HL-60/S4 (cell line): ENCODE data around the gene CDX2.
"Not testable (repeated sequence)": the region's sequence is repeated elsewhere in the genome, so short reads cannot be mapped to it uniquely, and the experiment has no call there.

ENCODE experiments used
- in situ Hi-C: fragments of 300-500 bp; cut with MboI; formaldehyde crosslinking; loops from 2 replicates; pipeline ENCODE4 v1.14.3; 2022; ENCODE audit warnings: low sequenced_read_pairs

The CDX2 gene, protein sequence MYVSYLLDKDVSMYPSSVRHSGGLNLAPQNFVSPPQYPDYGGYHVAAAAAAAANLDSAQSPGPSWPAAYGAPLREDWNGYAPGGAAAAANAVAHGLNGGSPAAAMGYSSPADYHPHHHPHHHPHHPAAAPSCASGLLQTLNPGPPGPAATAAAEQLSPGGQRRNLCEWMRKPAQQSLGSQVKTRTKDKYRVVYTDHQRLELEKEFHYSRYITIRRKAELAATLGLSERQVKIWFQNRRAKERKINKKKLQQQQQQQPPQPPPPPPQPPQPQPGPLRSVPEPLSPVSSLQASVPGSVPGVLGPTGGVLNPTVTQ

DNA sequence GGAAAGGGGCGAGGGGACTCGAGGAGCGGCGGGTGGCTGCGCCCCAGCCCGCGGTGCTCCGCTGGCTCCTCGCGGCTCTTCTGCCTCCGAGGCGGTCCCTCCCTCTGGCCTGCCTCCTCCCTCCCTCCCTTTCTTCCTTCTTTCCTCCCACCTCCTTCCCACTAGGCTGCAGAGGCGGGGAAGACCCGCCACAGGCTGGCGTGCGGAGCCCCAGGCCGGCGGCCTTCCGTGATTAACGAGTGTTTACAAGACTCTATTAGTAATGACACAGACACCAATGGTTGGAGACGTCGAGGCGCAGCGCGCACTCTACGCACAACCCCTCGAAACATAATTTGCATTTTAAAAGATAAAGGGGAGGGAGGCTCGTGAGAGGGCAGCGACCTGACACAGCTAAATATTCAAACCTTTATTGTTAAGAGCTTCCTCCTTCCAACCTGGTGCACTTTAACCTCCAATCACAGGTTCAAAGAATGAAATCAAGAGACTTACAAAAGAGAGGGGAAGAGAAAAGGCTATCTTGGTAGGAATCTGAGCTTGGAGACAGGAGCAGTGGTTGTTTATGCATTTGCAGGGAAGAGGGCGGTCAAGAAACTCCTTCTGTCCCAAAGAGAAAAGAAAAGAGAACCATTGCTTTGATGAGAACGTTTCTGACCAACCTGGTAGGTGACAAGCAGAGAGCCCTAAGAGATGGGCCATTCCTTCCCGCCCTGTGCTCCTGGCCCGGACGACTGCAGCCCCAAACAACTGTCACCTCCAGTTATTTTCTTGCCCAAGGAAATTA is at the start of gene CDX2:
CDX2 (minus strand) TSS at position 234 of the 784 bp plus-strand sequence. CDS start 309 bp downstream, outside the sequence.
- in situ Hi-C loops: loop anchor here (25.0 kb wide), 2 partner anchors 132 to 582 kb away; no protein-coding TSS in a partner anchor

DNA sequence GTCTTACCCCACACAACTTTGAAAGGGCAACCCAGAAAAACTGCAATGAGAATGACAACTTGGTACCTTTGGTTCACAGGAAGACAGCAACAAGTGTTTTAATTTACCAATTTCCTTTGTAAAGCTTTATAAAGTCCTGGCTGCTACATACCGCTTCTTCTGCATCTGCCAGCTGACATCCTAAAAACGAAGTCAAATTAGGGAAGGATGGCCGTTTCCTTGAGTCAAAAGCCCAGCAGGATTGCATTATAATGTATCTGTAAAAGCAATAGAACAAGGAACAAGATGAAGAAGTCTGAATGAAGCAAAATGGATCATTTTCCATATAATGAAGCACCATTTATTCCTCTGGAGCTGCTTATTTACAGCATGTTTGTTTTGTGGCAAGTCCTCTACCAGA is 45.2 kb upstream of the CDX2 start:
- in situ Hi-C loops: no loop called here

DNA sequence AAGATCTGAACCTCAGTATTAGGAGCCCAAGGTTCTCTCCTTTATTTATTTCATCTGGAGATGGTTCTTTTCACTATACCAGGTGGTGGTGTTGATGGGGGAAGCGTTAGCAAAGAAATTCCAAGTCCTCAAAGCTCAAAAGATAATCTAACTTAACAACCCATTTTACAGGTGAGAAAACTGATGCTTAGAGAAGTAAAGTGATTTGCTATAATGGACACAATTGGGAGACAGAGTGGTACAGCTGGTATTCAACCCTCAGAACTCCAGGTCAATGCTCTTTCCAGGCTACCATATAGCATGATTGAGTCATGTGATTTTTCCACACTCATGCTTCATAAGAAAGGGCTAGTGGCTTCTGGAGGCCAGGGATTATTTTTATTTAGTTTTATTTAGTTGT is 44.4 kb upstream of the CDX2 start:
- in situ Hi-C loops: no loop called here

DNA sequence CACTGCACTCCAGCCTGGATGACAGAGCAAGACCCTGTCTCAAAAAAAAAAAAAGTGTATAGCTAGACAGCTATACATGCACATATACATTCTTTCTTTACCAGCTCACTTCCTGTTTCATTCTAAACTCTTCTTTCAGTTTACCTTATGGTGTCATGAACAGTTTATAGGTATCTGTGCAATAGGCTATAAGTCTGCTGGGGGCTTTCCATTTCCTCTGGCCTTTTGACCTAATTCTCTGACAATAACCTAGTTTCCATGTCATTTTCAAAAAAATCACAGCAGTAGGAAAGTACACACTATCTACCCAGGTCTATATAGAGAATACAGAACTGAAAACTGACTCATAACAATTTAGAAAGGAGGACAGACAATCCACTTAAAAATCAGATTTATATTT is 43.8 kb upstream of the CDX2 start:
- in situ Hi-C loops: no loop called here

DNA sequence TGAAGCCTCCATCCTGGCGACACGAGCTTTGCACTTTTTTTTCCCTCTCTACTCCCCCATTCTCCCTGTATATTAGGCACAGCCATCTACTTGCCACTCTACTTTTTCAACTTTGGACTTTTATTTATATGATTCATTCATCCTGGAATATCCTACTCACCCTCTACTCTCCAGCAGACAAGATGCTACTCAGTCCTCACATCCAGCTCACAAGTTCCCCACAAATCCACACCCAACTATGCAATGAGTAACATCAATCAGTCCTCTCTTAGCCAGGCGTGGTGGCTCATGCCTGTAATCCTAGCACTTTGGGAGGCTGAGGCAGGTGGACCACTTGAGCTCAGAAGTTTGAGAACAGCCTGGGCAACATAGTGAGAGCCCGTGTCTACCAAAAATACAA is 43.3 kb upstream of the CDX2 start:
- in situ Hi-C loops: no loop called here

DNA sequence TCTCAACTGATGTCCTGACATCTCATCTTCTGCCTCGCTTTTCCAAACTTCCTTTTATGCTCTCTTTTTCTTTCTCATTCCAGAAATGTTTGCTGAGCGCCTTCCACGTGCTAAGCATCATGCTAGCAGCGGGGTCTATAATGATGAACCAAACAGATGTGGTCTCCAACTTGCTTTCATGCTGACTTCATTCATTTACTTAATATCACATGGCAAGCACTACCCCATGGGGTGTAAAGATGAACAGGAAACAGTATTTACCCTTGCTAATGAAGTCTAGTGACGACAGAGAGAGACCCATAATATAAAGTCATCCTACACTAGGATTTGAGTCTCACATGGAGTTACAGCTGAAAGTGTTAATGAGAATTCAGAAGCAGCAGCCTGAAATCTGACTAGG is 40.9 kb upstream of the CDX2 start:
- in situ Hi-C loops: no loop called here

DNA sequence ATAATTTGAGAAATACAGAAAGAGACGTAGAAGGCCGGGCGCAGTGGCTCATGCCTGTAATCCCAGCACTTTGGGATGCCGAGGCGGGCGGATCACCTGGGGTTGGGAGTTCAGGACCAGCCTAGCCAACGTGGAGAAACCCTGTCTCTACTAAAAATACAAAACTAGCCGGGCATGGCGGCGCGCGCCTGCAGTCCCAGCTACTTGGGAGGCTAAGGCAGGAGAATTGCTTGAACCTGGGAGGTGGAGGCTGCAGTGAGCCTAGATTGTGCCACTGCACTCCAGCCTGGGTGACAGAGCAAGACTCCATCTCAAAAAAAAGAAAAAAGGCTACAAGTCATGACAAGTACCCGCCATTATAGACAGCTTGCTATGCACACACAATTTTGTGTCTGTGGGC is 35.9 kb upstream of the CDX2 start:
- in situ Hi-C loops: not testable (repeated sequence)

DNA sequence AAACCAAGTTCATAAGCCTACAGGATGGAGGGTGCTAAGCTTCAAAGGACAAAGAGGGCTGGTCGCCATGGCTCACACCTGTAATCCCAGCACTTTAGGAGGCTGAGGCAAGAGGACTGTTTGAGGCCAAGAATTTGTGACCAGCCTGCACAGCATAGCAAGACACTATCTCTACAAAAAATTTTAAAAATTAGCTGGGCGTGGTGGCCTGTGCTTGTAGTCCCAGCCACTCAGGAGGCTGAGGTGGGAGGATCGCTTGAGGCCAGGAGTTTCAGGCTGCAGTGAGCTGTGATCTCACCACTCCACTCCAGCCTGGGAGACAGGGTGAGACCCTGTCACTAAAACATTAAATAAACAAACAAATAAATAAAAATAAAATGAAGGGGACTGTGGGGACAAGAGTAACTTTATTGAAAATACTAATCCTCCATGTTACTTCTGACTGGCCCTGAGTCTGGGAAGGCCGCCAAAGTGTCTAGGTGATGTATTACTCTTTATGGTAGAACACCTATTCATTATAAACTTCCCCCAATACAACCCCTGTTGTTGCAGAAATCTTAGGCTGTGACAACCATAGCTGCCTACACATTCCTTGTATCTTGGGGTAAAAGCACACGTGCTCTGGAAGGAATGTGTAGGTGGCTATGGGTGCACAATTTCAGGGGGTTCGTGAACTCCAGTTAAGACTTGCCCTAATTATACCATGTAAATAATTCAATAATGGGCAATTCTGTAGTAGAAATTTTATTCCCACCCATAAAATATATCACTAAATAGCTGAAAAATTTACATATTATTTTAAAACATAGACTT is 34.0 kb upstream of the CDX2 start:
- in situ Hi-C loops: no loop called here

DNA sequence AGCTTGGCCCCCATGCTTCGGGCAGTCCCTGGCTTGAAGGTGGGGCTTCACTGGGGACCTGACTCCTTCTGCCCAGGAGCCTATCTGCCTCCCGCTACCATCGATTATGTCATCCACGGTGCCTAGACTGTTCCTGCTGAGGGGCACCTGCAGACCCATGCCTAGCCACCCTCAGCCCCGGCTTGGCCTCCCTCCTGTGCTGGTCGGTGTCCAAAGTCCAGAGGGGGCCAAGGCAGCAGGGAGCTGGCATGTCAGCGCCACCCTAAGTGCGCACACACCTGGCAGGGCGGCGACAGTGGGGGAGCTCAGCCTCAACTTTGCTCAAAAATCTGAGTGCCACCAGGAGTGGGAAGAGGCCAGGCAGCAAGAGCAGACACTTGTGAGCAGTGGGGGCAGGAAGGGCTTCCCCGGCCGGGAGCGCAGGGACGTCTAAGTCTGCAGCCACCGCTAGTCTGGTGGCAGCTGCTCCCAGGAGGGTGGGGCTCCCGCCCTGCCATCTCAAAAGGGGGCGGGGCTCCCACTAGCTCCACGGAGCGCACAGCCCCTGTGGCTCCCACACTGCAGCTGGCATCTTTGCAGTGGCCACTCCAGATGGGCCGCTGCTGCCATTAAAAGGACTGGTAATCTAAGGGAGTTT is 32.8 kb upstream of the CDX2 start:
- in situ Hi-C loops: no loop called here

DNA sequence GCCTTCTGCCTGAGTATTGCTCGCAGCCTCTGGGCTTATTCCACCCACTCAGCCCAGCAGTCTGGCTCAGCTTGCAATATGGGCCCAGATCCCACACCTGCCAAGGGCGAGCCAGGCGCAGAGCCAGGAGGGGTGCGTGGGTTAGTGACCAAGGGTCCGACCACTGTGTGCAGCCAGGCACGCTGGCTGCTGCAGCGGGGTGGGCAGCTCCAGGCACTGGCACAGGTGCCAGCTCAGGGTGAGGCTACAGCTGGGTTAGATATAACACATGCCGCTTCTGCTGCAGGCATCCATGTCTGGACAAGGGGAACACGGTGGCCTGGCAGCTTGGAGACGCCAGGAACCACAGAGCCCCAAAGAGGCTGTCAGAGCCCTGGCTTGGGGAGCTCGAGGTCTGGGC is 31.9 kb upstream of the CDX2 start:
- in situ Hi-C loops: no loop called here

DNA sequence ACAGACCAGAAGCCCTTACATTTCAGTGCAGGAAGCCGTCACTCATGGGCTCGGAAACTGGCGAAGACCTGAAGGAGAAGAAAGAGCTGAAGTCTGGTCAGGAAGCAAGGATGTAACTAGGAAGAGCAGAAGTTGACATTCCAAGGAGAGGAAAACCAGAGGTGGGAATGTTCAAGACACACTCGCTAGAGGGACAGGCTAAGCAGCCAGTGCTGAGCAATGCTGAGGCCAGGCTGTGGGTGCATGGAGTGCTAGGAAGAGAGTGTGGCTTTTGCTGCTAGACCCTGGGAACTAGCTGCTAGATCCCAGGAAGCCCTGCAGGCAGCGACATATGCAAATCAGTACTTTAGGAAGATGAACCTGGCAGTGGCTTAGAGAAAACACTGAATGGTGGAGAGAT is 31.5 kb upstream of the CDX2 start:
- in situ Hi-C loops: no loop called here

DNA sequence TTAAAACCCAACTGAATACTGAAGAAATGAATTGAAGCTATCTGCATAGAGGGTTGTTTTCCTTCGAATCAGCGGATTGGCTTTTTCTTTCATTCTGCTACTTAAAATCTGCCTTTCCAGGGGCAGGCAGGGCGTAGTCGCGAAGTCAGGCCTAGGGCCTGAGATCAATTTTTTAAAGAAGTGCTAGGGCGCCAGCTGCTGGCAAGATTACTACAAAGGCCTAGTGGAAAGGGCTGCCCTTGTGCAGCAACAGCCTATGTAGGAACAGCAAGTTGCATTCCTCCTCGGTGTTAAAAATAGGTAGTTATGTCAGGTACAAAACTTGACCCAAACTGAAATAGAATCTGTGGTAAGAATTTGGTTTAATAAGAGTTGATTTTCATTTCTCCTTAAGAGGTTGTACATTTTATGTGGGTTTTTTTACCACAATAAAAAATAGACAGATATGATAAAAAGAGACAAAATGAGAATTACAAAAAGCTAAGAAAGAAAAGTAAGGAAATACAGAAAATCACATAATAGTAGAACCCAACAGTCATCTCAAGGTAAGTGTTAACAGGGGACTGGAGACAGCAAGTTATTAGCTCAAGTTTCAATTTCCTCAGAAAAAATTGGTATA is 28.9 kb upstream of the CDX2 start:
- in situ Hi-C loops: no loop called here

DNA sequence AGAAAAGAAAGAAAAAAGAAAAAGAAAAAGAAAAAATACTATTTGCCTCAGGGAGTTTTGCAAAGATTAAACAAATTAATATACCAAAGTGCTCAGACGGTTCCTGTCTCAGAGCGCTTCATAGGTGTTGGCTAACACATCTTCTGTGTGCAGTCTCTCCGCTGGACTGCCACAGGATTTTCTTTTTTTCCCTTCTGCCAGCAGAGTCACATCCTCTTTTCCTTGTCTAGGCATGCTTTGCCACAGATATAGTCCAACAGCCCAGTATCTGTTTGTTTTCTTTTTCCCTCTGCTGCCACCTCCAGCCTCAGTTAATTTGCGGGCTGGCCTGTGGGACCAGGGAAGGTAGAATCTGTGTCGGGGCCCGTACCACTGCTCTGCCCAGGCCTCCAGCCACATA is 22.8 kb upstream of the CDX2 start:
- in situ Hi-C loops: no loop called here

DNA sequence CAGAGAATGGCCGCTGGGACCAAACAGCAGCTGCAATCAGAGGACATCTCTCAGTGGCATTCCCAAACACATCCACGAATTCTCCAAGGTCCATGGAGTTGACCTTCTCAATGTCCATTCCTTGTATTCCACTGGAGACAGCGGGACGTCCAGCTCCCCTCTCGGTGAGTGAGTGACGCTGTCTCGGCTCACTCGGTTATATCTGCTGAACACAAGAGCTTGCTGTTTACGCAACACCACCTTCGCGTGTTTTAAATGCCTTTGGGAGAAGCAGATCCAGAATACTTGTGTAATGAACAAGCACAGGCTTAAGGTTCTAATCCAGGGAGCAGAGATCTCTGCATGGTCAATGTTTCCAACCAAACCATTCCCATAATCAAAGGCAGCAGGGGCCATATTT is 19.4 kb upstream of the CDX2 start, which contains the start of gene URAD:
URAD (minus strand) TSS at position 174 of the 400 bp plus-strand sequence; CDS start at position 118, 56 bp downstream.
- in situ Hi-C loops: no loop called here

DNA sequence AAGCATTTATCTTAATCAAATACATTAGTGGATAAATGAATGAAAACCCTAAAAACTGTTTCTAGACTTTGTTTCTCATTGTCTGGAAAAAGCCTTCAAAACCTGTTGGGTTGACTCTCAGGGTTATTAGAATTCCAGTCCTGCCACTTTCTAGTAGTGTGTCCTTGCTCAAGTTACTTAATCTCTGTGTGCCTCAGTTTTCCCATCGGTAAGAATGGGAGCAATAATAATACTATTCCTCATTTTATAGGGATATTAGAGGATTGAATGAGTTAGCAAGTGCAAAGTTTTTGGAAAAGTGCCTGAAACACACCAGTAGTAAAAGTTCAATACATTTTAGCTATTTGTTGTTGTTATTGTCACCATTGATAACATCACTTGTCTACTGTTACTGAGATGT is 16.5 kb upstream of the CDX2 start:
- in situ Hi-C loops: no loop called here

DNA sequence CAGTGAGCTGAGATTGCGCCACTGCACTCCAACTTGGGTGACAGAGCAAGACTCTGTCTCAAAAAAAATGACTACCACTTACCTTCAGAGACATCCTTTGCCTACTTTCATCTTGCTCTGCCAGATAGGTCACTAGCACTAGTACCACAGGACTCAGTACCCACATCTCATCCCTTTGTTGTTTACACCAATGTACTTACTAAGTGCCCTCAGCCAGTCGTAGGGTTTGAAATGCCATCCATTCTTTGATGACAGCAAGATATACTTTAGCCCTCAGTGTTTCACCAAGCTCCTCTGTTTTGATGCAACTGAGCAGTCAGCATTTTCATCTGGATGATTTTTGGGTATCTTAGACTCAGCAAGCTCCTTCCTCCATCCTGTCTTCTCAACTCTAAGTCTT is 13.2 kb upstream of the CDX2 start:
- in situ Hi-C loops: no loop called here

DNA sequence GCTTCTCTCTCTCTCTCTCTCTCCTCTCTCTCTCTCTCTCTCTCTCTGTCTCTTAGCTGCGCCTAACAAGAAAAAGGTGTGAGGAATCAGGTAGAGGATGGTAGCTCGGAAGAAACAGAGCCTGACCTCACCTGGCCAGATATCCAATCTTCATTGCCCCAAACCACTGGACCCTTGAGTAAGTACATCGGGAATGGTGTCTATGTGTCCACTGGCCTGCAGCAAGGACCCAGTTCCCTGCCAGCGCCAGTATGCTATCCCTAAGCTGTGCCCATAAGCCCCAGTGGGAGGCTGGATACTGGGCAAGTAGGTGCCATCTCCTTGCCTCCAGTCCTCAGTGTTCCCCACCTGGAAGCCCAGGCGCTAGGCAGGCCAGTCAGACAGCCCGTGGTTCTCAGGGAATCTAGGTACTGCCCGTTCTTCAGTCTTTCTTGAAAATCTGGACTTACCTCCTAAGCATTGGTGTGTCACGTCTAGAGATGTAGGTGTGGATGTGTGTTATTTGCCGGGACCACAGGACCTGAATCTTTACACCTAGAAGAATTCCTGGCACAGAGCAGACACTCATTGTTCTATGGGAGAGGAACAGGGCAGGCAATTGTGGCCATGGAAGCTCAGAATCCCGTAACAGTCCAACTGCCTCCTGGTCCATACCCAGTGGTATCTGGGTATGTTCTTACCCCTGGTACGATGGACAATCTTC is 12.0 kb upstream of the CDX2 start:
- in situ Hi-C loops: no loop called here

DNA sequence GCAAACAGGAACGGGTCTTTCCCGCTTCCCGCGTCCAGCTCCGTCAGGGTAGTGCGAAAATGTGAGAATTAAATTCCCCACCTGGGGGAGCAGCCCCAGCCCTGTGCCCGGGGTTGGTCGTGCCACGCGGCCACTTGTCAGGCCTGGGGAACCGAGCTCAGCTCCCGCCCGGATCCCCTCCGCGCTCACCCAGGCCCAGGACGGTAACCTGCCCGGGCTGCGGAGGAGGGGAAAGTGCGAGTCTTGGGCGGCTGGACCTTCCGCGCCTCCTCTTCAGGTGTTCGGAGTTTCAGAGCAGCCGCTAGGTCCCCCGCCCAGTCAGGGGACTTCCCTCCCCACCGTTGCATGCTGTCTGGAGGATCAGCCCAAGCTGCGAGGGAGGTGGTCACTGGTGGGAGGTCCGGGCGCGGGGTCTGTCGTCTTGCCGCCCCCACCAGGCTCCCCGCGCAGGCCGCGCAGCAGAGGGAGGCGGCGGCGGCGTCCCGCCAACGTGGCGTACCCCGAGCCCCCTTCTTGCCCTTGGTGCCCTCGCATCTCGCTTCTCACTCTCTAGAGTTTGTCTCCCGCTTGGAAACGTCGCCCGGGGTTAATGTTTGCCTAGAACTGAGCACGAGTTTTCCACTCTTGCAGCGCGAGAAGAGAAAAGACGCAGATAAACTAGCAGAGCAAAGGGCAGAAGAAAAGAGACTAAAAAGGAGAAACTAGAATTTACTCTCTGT is 11.3 kb upstream of the CDX2 start:
- in situ Hi-C loops: no loop called here

DNA sequence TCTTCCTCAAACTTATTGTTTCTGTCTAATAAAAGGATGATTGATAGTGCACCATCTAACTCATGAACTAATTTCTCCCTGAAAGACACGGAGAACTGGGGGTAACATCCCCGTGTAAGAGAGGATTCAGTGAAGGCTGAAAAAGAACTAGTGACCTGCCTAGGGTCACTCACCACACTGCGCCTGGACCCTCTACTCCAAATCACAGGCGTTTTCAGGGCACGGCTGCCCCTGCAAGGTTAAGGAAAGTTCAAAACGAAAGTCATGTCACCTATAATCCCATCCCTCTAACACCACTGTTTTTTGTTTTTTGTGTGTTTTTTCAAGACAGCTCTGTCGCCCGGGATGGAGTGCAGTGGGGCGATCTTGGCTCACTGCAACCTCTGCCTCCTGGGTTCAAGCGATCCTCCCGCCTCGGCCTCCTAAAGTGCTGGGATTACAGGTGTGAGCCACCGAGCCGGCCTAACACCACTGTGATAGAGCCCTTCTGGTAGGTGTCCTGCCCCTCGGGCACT is 10.7 kb upstream of the CDX2 start:
- in situ Hi-C loops: no loop called here
